Naive B cell (primary cell): ENCODE results near the gene SYS1. TPM values are rescaled to one million over a fixed set of nuclear protein-coding genes. Genes with fewer than 3 reads are reported as not detected.

Experiments
- ATAC-seq, 2 donors: fragments of 150-1000 bp; cut with Tn5 transposase; 2 replicates each; pipeline ENCODE4 v1.10.0; 2021; ENCODE audit warnings: low read depth in 2 of 2, mild to moderate bottlenecking in 2 of 2, moderate library complexity in 2 of 2
- DNase-seq: peaks from one replicate; pipeline ENCODE4 v3.0.0; 2022
- H3K27ac Mint-ChIP-seq, 6 donors: one replicate each; pipeline ENCODE4 v1.8.0; 2020 to 2022; ENCODE audit warnings: mild to moderate bottlenecking in 6 of 6, mixed read lengths in 6 of 6, moderate library complexity in 5 of 6, inconsistent platforms in 2 of 6
- H3K27me3 Mint-ChIP-seq, 3 donors: one replicate each; pipeline ENCODE4 v1.8.0; 2021 to 2022; ENCODE audit warnings: mixed read lengths in 3 of 3, mild to moderate bottlenecking in 1 of 3
- H3K36me3 Mint-ChIP-seq, 2 donors: one replicate each; pipeline ENCODE4 v1.8.0; 2020 to 2022; ENCODE audit warnings: mixed read lengths in 2 of 2, inconsistent platforms in 1 of 2, mild to moderate bottlenecking in 1 of 2
- H3K4me1 Mint-ChIP-seq, 3 donors: one replicate each; pipeline ENCODE4 v1.8.0; 2020 to 2022; ENCODE audit warnings: mixed read lengths in 3 of 3, inconsistent platforms in 1 of 3, mild to moderate bottlenecking in 1 of 3, moderate library complexity in 1 of 3
- H3K4me3 Mint-ChIP-seq, 8 donors: one replicate each; pipeline ENCODE4 v1.8.0; 2020 to 2022; ENCODE audit warnings: mild to moderate bottlenecking in 8 of 8, mixed read lengths in 8 of 8, moderate library complexity in 8 of 8, inconsistent platforms in 2 of 8
- H3K9me3 Mint-ChIP-seq, 7 donors: one replicate each; pipeline ENCODE4 v1.8.0; 2020 to 2022; ENCODE audit warnings: mixed read lengths in 7 of 7, mild to moderate bottlenecking in 5 of 7, inconsistent platforms in 2 of 7, moderate library complexity in 1 of 7
- polyA plus RNA-seq, 6 donors: library from polyadenylated mRNA; unstranded; fragments of 300-500 nt; fragmentation: Illumina TruSeq; gene quantifications; one replicate each; pipeline ENCODE4 v1.2.3, GENCODE V29; 2021; ENCODE audit warnings: low read depth in 6 of 6

SYS1 gene
- polyA plus RNA-seq, 6 donors from 2014 or later: 16.3 to 37.7 (median 36.1) TPM

- Mint-ChIP-seq H3K36me3 (no peaks in the 10 kb centered on the region), H3K9me3 (no peaks in the 10 kb centered on the region), H3K27me3 (peaks cover 0 to 6% (median 0%) of the 10 kb centered on the region in 3 donors), H3K4me3 (peak overlapping the region in 1 of 8 donors; percentile 56), H3K27ac (no peak overlapping the region), H3K4me1 (peaks cover 0 to 19% (median 11%) of the 10 kb centered on the region in 3 donors)
- ATAC-seq (no peak), DNase-seq (no peak)
Observed at GRCh38 chr20:45329497-45330319, 33.2 kb upstream of the SYS1 start.

- H3K27me3 Mint-ChIP-seq: peaks cover 0 to 7% (median 3%) of the 10 kb centered on the region in 3 donors
- H3K27ac Mint-ChIP-seq: no peak overlapping the region
- ATAC-seq: no peak
Observed at GRCh38 chr20:45330476-45330875, 32.5 kb upstream of the SYS1 start.

GRCh38 chr20:45336530-45337366, 26.2 kb upstream of the SYS1 start:
- Mint-ChIP-seq H3K36me3 (no peaks in the 10 kb centered on the region), H3K9me3 (no peaks in the 10 kb centered on the region), H3K4me3 (no peak overlapping the region), H3K27me3 (peaks cover 10 to 48% (median 33%) of the 10 kb centered on the region in 3 donors), H3K27ac (peak overlapping the region in 1 of 6 donors; percentile 30), H3K4me1 (no peaks in the 10 kb centered on the region)
- ATAC-seq: no peak
- DNase-seq: no peak

More at GRCh38 chr20:45330476-45330875, 32.5 kb upstream of the SYS1 start:
- peaks cover 0 to 16% (median 11%) of the 10 kb centered on the region in 3 donors for H3K4me1 Mint-ChIP-seq
- no peak overlapping the region for H3K4me3 Mint-ChIP-seq
- DNase-seq: no peak
- no peaks in the 10 kb centered on the region for H3K9me3 Mint-ChIP-seq
- no peaks in the 10 kb centered on the region for H3K36me3 Mint-ChIP-seq

- H3K36me3 Mint-ChIP-seq: no peaks in the 10 kb centered on the region
- ATAC-seq (no peak), DNase-seq (no peak)
- H3K27me3 Mint-ChIP-seq: peaks cover 10 to 53% (median 33%) of the 10 kb centered on the region in 3 donors
- H3K27ac Mint-ChIP-seq: no peak overlapping the region
- H3K9me3 Mint-ChIP-seq: no peaks in the 10 kb centered on the region
- H3K4me3 Mint-ChIP-seq: no peak overlapping the region
- H3K4me1 Mint-ChIP-seq: no peaks in the 10 kb centered on the region
Observed at GRCh38 chr20:45337367-45338120, 25.4 kb upstream of the SYS1 start.

GRCh38 chr20:45338121-45339030, 24.6 kb upstream of the SYS1 start:
- Mint-ChIP-seq H3K36me3 (no peaks in the 10 kb centered on the region), H3K9me3 (no peaks in the 10 kb centered on the region), H3K27ac (no peak overlapping the region), H3K27me3 (peaks cover 10 to 61% (median 33%) of the 10 kb centered on the region in 3 donors), H3K4me3 (no peak overlapping the region), H3K4me1 (no peaks in the 10 kb centered on the region)
- DNase-seq (no peak), ATAC-seq (no peak)

GRCh38 chr20:45339084-45339483, 23.9 kb upstream of the SYS1 start:
- H3K4me1 Mint-ChIP-seq: peaks cover 0 to under 1% (median 0%) of the 10 kb centered on the region in 3 donors
- H3K27ac Mint-ChIP-seq: no peak overlapping the region

DNA sequence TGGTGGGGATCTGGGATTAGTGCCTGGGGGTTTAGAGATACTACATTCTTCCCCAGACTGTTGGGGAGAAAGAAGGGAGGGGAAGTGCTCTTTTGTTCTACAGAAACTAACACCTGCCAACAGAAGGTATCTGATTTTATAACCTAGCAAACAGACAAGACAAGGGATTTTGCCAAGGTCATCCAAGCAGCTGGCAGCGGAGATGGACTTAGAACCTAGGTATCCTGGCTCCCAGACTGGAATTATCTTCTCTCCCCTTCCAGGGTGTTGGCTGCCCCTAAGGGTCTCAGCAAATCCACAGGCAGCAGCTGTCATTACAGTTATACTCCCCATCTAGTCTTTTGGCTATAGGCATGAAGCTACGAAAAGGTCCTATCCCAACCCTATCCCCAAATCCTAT, 23.2 kb upstream of the SYS1 start:
- Mint-ChIP-seq H3K9me3 (no peaks in the 10 kb centered on the region), H3K27me3 (peaks cover 10 to 71% (median 33%) of the 10 kb centered on the region in 3 donors), H3K4me1 (peaks cover 0 to 5% (median under 1%) of the 10 kb centered on the region in 3 donors), H3K4me3 (no peak overlapping the region), H3K27ac (peak overlapping the region in 1 of 6 donors; percentile 57), H3K36me3 (no peaks in the 10 kb centered on the region)
- no peak for DNase-seq
- no peak for ATAC-seq

More at GRCh38 chr20:45339084-45339483, 23.9 kb upstream of the SYS1 start:
- DNase-seq: no peak
- Mint-ChIP-seq H3K27me3 (peaks cover 10 to 64% (median 33%) of the 10 kb centered on the region in 3 donors), H3K36me3 (no peaks in the 10 kb centered on the region), H3K9me3 (no peaks in the 10 kb centered on the region), H3K4me3 (no peak overlapping the region)
- ATAC-seq: no peak

DNA sequence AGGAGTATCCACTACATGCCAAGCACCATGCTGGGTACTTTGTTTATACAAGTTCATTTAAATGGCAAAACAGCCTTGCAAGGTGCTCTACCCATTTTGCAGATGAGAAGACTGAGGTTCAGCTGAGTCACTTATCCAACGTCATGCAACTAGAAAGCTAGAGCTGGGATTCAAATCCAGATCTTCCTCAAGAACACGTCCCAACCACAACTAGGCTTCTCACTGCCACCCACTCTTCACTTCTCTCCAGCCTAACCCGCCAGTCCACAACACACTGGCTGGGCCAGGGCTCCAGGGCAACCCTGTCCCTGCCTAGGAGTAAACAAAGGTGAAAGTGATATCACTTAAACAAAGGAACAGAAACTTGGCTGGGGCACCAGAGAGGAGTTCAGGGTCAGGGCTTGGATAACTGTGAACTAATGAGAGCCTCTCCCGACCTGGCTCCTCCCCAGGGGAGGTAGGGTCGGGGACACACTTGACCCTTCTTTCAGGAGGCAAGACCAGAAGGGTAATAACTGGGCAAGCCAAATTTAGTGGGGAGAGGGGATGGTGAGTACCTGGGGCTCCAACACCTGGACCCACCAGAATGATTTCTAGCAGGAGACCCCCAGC, 22.6 kb upstream of the SYS1 start:
- Mint-ChIP-seq H3K36me3 (no peaks in the 10 kb centered on the region), H3K9me3 (no peaks in the 10 kb centered on the region), H3K4me3 (no peak overlapping the region), H3K27ac (no peak overlapping the region), H3K4me1 (peaks cover 0 to 11% (median 4%) of the 10 kb centered on the region in 3 donors), H3K27me3 (peaks cover 15 to 75% (median 33%) of the 10 kb centered on the region in 3 donors)
- no peak for DNase-seq
- ATAC-seq: no peak

DNA sequence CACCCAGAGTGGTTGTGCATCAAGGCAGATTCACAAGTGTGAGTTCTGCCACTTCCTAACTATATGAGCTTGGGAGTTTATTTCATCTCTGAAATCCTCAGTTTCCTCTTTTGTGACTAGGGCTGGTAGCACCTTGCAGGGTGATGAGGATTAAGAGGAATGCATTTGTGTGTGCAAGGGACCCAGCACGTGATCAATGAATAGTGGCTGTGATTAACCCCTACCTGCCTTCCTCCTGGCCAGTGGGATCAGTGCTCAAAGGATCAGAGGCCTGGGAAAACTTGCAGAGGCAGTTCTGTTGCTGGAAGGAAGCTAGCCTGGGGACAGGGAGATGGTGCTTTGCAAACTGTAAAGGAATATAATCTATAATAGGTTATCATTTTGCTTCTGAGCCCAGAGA, 22.0 kb upstream of the SYS1 start:
- Mint-ChIP-seq H3K36me3 (no peaks in the 10 kb centered on the region), H3K27ac (no peak overlapping the region), H3K4me3 (no peak overlapping the region), H3K9me3 (no peaks in the 10 kb centered on the region), H3K4me1 (peaks cover 0 to 17% (median 6%) of the 10 kb centered on the region in 3 donors), H3K27me3 (peaks cover 14 to 75% (median 37%) of the 10 kb centered on the region in 3 donors)
- no peak for ATAC-seq
- no peak for DNase-seq

GRCh38 chr20:45341579-45341938, 21.4 kb upstream of the SYS1 start:
- Mint-ChIP-seq H3K27ac (no peak overlapping the region), H3K4me1 (peaks cover 0 to 23% (median 11%) of the 10 kb centered on the region in 3 donors), H3K36me3 (no peaks in the 10 kb centered on the region), H3K4me3 (no peak overlapping the region), H3K27me3 (peaks cover 17 to 79% (median 41%) of the 10 kb centered on the region in 3 donors), H3K9me3 (no peaks in the 10 kb centered on the region)
- DNase-seq (no peak), ATAC-seq (no peak)

DNA sequence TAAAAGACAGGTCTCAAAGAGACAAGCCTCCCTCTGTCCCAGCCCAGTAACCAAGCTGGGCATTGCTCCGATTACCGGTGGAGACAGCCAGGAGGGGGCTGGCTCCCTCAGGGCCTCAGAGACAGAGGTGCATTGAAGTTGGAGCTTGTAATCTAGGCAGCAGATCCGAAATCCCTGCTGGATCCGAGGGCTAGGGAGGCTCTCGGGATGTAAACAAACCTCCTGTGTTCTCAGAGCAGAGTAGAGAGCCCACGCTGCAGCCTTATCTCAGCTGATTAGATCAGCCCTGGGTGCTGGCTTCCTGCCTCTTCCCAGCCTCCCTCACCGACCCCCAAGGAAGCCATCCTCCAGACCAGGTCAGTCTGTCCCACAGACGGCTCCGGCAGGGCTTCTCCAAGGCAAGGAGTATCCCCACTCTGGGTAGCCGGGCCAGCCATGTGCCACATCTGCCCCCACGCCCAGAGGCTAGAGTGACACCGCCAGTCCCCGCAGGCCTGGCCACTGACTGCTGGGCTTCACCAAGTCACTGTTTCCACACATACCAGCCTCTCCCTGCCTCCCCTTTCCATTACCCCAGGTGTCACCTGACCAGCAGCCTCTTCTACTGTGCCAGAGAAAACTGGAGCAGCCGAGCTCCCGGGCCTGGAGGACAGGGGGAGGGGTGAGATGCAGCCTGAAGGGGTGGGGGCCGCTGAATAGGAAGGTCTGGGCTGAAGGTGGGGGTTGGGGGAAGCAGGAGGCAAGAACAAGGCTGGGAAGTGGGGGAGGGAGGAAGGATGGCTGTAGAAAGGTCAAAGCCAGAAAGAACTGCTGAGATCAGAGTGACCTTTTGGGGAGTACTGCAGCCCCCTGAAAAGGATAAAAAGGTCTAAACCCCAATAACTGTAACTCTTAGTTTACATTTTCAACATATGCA, 20.8 kb upstream of the SYS1 start:
- Mint-ChIP-seq H3K27ac (peak overlapping the region in 1 of 6 donors; percentile 75), H3K9me3 (no peaks in the 10 kb centered on the region), H3K4me3 (no peak overlapping the region), H3K4me1 (peaks cover 0 to 29% (median 13%) of the 10 kb centered on the region in 3 donors), H3K36me3 (no peaks in the 10 kb centered on the region), H3K27me3 (peaks cover 22 to 79% (median 41%) of the 10 kb centered on the region in 3 donors)
- DNase-seq: no peak
- ATAC-seq: no peak
